A549 (cell line): Measurements from ENCODE around the gene GPX2. TPM values are rescaled to one million over a fixed set of nuclear protein-coding genes. Genes with fewer than 3 reads are reported as not detected.

Experiments used
- ATAC-seq, 2 experiments: fragments of 200-7000 bp in 1 of 2; fragments of >200 bp in 1 of 2; cut with Nextera tagmentation in 1 of 2; cut with Tn5 transposase in 1 of 2; 3 replicates each; pipeline versions ENCODE4 v1.8.0 to v1.9.1; 2018 to 2020; ENCODE audit warnings: mild to moderate bottlenecking in 1 of 2, moderate library complexity in 1 of 2
- CTCF ChIA-PET: fragments of 300-600 bp; sonication (Branson Sonifier 250); formaldehyde crosslinking; extraction: SDS; loops from one replicate; lab custom pipeline; 2021; ENCODE audit warnings: antibody characterized with exemption, inconsistent platforms; lab: Yijun Ruan, JAX
- POLR2A ChIA-PET: fragments of 350-600 bp; formaldehyde crosslinking; extraction: SDS; loops from one replicate; lab custom pipeline; 2021; ENCODE audit warnings: antibody characterized with exemption, inconsistent platforms; lab: Yijun Ruan, JAX
- DNase-seq, 2 experiments: peaks; one replicate each; pipeline versions ENCODE4 v3.0.0 to v3.0.0-alpha.2; 2011 to 2016; ENCODE audit warnings: low read depth in 1 of 2, low spot score in 1 of 2
- FAIRE-seq: peaks from 2 replicates; lab custom pipeline; 2011; peaks lifted over from hg19 to GRCh38; lab: Jason Lieb, UNC
- H3K27ac ChIP-seq, 2 experiments: fragments of >200 bp; sonication (Bioruptor Twin); formaldehyde crosslinking; 3 replicates each; pipeline ENCODE4 v1.5.1; 2016 to 2017
- H3K4me1 ChIP-seq: fragments of >200 bp; sonication (Bioruptor Twin); formaldehyde crosslinking; 3 replicates; pipeline ENCODE4 v1.6.1; 2016
- H3K4me2 ChIP-seq: fragments of >200 bp; sonication (Bioruptor Twin); formaldehyde crosslinking; 3 replicates; pipeline ENCODE4 v1.6.1; 2016
- H3K4me3 ChIP-seq: fragments of >200 bp; sonication (Bioruptor Twin); formaldehyde crosslinking; 3 replicates; pipeline ENCODE4 v1.5.1; 2016
- H3K9me3 ChIP-seq: fragments of >200 bp; sonication (Bioruptor Twin); formaldehyde crosslinking; 3 replicates; pipeline ENCODE4 v1.6.1; 2016
- CBX2 ChIP-seq: fragments of 200-600 bp; sonication (generic); IDR thresholded peaks from 2 replicates; pipeline ENCODE4 v1.6.1; 2016; ENCODE audit warnings: low read depth, mild to moderate bottlenecking, borderline replicate concordance
- CEBPB ChIP-seq, 2 experiments: fragments of >200 bp in 1 of 2; sonication (Bioruptor Twin) in 1 of 2; formaldehyde crosslinking in 1 of 2; IDR thresholded peaks; 2 replicates each; pipeline ENCODE4 v1.6.1; 2012 to 2016
- EHMT2 ChIP-seq: fragments of 200-600 bp; sonication (generic); IDR thresholded peaks from 2 replicates; pipeline ENCODE4 v1.6.1; 2016; ENCODE audit warnings: antibody characterized with exemption, low read depth, mild to moderate bottlenecking, moderate library complexity
- FOSB ChIP-seq: fragments of 250-450 bp; sonication (Bioruptor Pico); IDR thresholded peaks from 2 replicates; pipeline ENCODE4 v1.5.0; 2020; ENCODE audit warnings: mild to moderate bottlenecking, moderate library complexity
- FOSL2 ChIP-seq, 2 experiments: fragments of 450-650 bp in 1 of 2; fragments of >200 bp in 1 of 2; sonication (Bioruptor Twin) in 1 of 2; formaldehyde crosslinking; IDR thresholded peaks; 2 replicates each; pipeline versions ENCODE4 v1.5.0 to v1.6.1; 2016 to 2020; ENCODE audit warnings: mild to moderate bottlenecking in 1 of 2, moderate library complexity in 1 of 2
- HOXB13 ChIP-seq: fragments of 250-450 bp; sonication (Bioruptor Pico); IDR thresholded peaks from 2 replicates; pipeline ENCODE4 v1.5.0; 2020; ENCODE audit warnings: low read depth, mild to moderate bottlenecking, moderate library complexity
- JUN ChIP-seq, 2 experiments: fragments of >200 bp; sonication (Bioruptor Twin); formaldehyde crosslinking; IDR thresholded peaks; 2 replicates in 1 of 2; 3 replicates in 1 of 2; pipeline ENCODE4 v1.6.1; 2016 to 2017
- MAFK ChIP-seq: fragments of 450-650 bp; IDR thresholded peaks from 2 replicates; pipeline ENCODE4 v1.6.1; 2014; ENCODE audit not compliant: partially characterized antibody
- RCOR1 ChIP-seq: fragments of 150-350 bp; IDR thresholded peaks from 2 replicates; pipeline ENCODE4 v1.6.1; 2014; ENCODE audit warnings: antibody characterized with exemption, low read length, low read depth
- REST ChIP-seq: fragments of 200-600 bp; sonication (generic); IDR thresholded peaks from 2 replicates; pipeline ENCODE4 v1.6.1; 2016; ENCODE audit warnings: antibody characterized with exemption, mild to moderate bottlenecking, moderate library complexity
- RNF2 ChIP-seq: fragments of 200-600 bp; sonication (generic); IDR thresholded peaks from 2 replicates; pipeline ENCODE4 v1.6.1; 2016; ENCODE audit warnings: low read depth, mild to moderate bottlenecking, antibody characterized with exemption, moderate library complexity, borderline replicate concordance
- SREBF2 ChIP-seq: fragments of 450-650 bp; IDR thresholded peaks from 2 replicates; pipeline ENCODE4 v1.6.1; 2014; ENCODE audit warnings: mild to moderate bottlenecking, moderate library complexity
- TP53 ChIP-seq: fragments of 250-450 bp; sonication (Bioruptor Pico); IDR thresholded peaks from 2 replicates; pipeline ENCODE4 v1.5.0; 2021; ENCODE audit warnings: mild to moderate bottlenecking, moderate library complexity
- WGBS: methylation state at CpG from one replicate; pipeline ENCODE4 v1.1.6; 2017; ENCODE audit errors: missing lambda C conversion rate; 5-methylcytosine and 5-hydroxymethylcytosine counted together
- polyA plus RNA-seq, 4 experiments: library from polyadenylated mRNA; depleted of rRNA in 3 of 4; stranded (reverse); fragments of >200 nt; fragmentation: RNase III in 1 of 4; extraction: RNeasy Plus Mini Kit Qiagen cat#74134 plus additional on column Dnase treatment in 1 of 4; gene quantifications; 2 replicates in 3 of 4; 3 replicates in 1 of 4; pipeline ENCODE4 v1.2.3, GENCODE V29; 2011 to 2017
- TF ChIP-seq, protein P1 (sequence below): IDR thresholded peaks from 2 replicates; pipeline ENCODE4 v1.6.1; 2012
- TF ChIP-seq, protein P2 (sequence below): IDR thresholded peaks from 2 replicates; pipeline ENCODE4 v1.6.1; 2012

Gene GPX2
- polyA plus RNA-seq, 2 of the 4 experiments (the other 2 are of a cell fraction): 382 to 876 TPM

DNA sequence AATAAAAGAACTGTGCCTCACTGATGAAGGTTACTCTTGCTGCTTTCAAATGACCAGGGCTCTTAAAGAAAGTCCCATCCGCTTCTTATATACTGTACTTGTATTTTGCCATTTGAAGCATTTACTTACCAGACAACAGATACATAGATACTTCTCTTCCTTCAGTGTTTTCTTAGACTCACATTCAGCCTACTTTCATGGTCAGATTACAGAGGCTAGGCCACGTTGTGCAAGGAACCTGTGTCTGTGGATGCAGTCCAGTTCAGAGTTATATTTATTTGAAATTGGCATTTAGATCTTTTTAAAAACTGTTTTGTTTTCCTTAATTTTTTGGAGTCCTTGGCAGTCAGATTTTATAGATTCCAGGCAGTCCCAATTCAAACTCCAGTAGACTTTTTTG, 22.1 kb downstream of the GPX2 start (continued):
- TF ChIP-seq, protein P1, sequence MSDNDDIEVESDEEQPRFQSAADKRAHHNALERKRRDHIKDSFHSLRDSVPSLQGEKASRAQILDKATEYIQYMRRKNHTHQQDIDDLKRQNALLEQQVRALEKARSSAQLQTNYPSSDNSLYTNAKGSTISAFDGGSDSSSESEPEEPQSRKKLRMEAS: no peak
- TF ChIP-seq JUN (IDR thresholded peaks at IDR 0.05): no peak

DNA sequence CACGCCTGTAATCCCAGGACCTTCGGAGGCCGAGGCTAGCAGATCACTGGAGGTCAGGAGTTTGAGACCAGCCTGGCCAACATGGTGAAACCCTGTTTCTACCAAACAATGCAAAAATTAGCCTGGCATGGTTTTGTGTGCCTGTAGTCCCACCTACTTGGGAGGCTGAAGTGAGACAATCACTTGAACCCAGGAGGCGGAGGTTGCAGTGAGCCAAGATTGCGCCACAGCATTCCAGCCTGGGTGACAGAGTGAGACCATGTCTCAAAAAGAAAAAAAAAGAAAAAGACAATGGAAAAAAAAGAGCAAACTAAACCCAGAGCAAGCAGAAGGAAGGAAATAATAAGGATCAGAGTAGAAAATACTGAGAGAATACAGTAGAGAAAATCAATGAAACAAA, 22.9 kb downstream of the GPX2 start:
- DNase-seq: no peak
- no peak for ATAC-seq
- 93% methylated on average over 5 of the region's 5 CpGs for WGBS
- no peak overlapping the region for H3K4me3 ChIP-seq
- FAIRE-seq: no peak
- H3K4me1 ChIP-seq: peaks cover 35% of the 10 kb centered on the region
- ChIA-PET CTCF (interaction anchor here (1.5 kb wide), 1 partner anchor 119 kb away, joined by 3 read pairs; no protein-coding TSS in a partner anchor), POLR2A (no interaction called here)
- no peak for TF ChIP-seq FOSB (CRISPR knock-in tag)
- TF ChIP-seq CEBPB (IDR thresholded peaks at IDR 0.05): peak in 1 of 2 experiments; percentile 31; a peak in 1 of 4 replicates
- peak overlapping the region; percentile 25; the same call in 2 of the 3 replicates for H3K4me2 ChIP-seq
- H3K9me3 ChIP-seq: no peaks in the 10 kb centered on the region
- no peak overlapping the region for H3K27ac ChIP-seq

DNA sequence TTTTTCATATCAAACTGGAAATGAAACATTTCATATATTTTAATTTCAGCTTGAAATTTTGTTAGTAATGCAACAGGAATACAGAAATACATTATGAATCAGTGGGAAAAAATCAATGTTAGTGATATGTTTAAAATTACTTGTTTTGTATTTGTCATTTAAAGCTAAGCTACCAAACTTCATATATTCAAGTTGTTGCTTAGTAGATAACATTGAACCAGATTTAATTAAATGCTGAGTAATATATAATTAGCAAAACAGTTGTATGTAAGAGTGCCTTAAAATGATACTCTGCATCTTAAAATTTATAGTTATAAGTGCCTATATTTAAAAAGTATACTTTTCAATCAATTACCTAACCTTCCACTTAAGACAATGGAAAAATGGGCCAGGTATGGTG, 23.3 kb downstream of the GPX2 start:
- no peak for DNase-seq
- Histone ChIP-seq H3K27ac (no peak overlapping the region), H3K4me3 (no peak overlapping the region), H3K4me1 (peaks cover 35% of the 10 kb centered on the region), H3K4me2 (peak overlapping the region; percentile 25; the same call in 1 of the 3 replicates), H3K9me3 (no peaks in the 10 kb centered on the region)
- peak; percentile 49 for FAIRE-seq
- ChIA-PET CTCF (interaction anchor here (1.5 kb wide), 1 partner anchor 119 kb away, joined by 3 read pairs; no protein-coding TSS in a partner anchor), POLR2A (no interaction called here)
- TF ChIP-seq TP53 (CRISPR knock-in tag): no peak
- no peak for TF ChIP-seq CBX2
- TF ChIP-seq MAFK: peak; percentile 38
- ATAC-seq: no peak

- no peak overlapping the region for H3K27ac ChIP-seq
- ATAC-seq: no peak
- no peak for DNase-seq
- FAIRE-seq: no peak
- no peak for TF ChIP-seq SREBF2
- no peak for TF ChIP-seq HOXB13 (CRISPR knock-in tag)
- TF ChIP-seq, protein P2, sequence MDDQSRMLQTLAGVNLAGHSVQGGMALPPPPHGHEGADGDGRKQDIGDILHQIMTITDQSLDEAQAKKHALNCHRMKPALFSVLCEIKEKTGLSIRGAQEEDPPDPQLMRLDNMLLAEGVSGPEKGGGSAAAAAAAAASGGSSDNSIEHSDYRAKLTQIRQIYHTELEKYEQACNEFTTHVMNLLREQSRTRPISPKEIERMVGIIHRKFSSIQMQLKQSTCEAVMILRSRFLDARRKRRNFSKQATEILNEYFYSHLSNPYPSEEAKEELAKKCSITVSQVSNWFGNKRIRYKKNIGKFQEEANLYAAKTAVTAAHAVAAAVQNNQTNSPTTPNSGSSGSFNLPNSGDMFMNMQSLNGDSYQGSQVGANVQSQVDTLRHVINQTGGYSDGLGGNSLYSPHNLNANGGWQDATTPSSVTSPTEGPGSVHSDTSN: no peak
- no peak for TF ChIP-seq RCOR1
- TF ChIP-seq CEBPB (IDR thresholded peaks at IDR 0.05): no peak
- TF ChIP-seq REST: no peak
- TF ChIP-seq RNF2: no peak
- TF ChIP-seq FOSL2 (IDR thresholded peaks at IDR 0.05): no peak
- TF ChIP-seq FOSL2 (CRISPR knock-in tag; IDR thresholded peaks at IDR 0.05): no peak
- TF ChIP-seq EHMT2: no peak
- no peak overlapping the region for H3K4me3 ChIP-seq
- ChIA-PET POLR2A (interaction anchor here (0.6 kb wide), 1 partner anchor 65 kb away, joined by 7 read pairs; no protein-coding TSS in a partner anchor), CTCF (interaction anchor here (0.9 to 1.5 kb wide), 3 partner anchors 9 to 118 kb away, joined by 3 to 4 read pairs (median 3); no protein-coding TSS in a partner anchor)
- no peaks in the 10 kb centered on the region for H3K9me3 ChIP-seq
- WGBS: 94% methylated on average over 4 of the region's 4 CpGs
- H3K4me2 ChIP-seq: peak overlapping the region; percentile 25; the same call in 2 of the 3 replicates
- H3K4me1 ChIP-seq: peaks cover 35% of the 10 kb centered on the region
Observed at GRCh38 chr14:64918216-64918615, 24.3 kb downstream of the GPX2 start.
